IMR-90 (cell line): ENCODE results near the gene ABHD10. TPM values are rescaled to one million over a fixed set of nuclear protein-coding genes. Genes with fewer than 3 reads are reported as not detected.

Source experiments
- ATAC-seq: fragments of 200-7000 bp; cut with Tn5 transposase; 2 replicates; pipeline ENCODE4 v1.9.1; 2020; ENCODE audit warnings: low read depth, mild to moderate bottlenecking, moderate library complexity
- BruUV-seq: library from RNA; stranded (reverse); fragments of 400-500 nt; replicated peaks from 2 replicates; lab custom pipeline; 2021; lab: Mats Ljungman, UMichigan
- CTCF ChIA-PET: fragments of 300-600 bp; formaldehyde crosslinking; extraction: SDS; loops from one replicate; lab custom pipeline; 2021; ENCODE audit warnings: antibody characterized with exemption; lab: Yijun Ruan, JAX
- POLR2A ChIA-PET: fragments of 300-600 bp; sonication (Branson Sonifier 250); formaldehyde crosslinking; loops from one replicate; lab custom pipeline; 2022; ENCODE audit warnings: antibody characterized with exemption; ENCODE audit not compliant: unreplicated experiment; lab: Charles Lee
- DNase-seq: peaks from one replicate; pipeline ENCODE4 v3.0.0; 2013
- H2AFZ ChIP-seq: replicated peaks from 2 replicates; pipeline ENCODE3; 2013; ENCODE audit warnings: low read length, mild to moderate bottlenecking; ENCODE audit not compliant: poor library complexity
- H2AK5ac ChIP-seq: 2 replicates; pipeline ENCODE4 v1.6.1; 2013; ENCODE audit warnings: low read depth, low read length, inconsistent platforms
- H2AK9ac ChIP-seq: replicated peaks from 2 replicates; pipeline ENCODE3; 2013; ENCODE audit warnings: mild to moderate bottlenecking, low read depth, low read length, moderate library complexity; ENCODE audit not compliant: poor library complexity
- H2BK120ac ChIP-seq: 2 replicates; pipeline ENCODE4 v1.6.1; 2013; ENCODE audit warnings: low read depth, low read length, inconsistent platforms
- H2BK15ac ChIP-seq: 3 replicates; pipeline ENCODE4 v1.6.1; 2013; ENCODE audit warnings: low read depth, low read length, inconsistent platforms
- H2BK20ac ChIP-seq: 2 replicates; pipeline ENCODE4 v1.6.1; 2013; ENCODE audit warnings: low read depth, mild to moderate bottlenecking, inconsistent platforms, low read length, moderate library complexity
- H2BK5ac ChIP-seq: 2 replicates; pipeline ENCODE4 v1.6.1; 2013; ENCODE audit warnings: mild to moderate bottlenecking, low read depth, low read length, inconsistent platforms; ENCODE audit not compliant: poor library complexity, severe bottlenecking
- H3K14ac ChIP-seq: replicated peaks from 2 replicates; pipeline ENCODE4 v1.6.1; 2013; ENCODE audit warnings: low read depth, low read length, inconsistent platforms
- H3K18ac ChIP-seq: 2 replicates; pipeline ENCODE4 v1.6.1; 2013; ENCODE audit warnings: low read depth, low read length, control low read depth
- H3K23ac ChIP-seq: 2 replicates; pipeline ENCODE4 v1.6.1; 2013; ENCODE audit warnings: low read depth, low read length, inconsistent platforms
- H3K27ac ChIP-seq: 2 replicates; pipeline ENCODE4 v1.5.1; 2013; ENCODE audit warnings: mild to moderate bottlenecking, control low read depth, low read length; ENCODE audit not compliant: insufficient read depth
- H3K27me3 ChIP-seq: 2 replicates; pipeline ENCODE4 v1.6.1; 2013; ENCODE audit warnings: low read length; ENCODE audit not compliant: control insufficient read depth, insufficient read depth
- H3K36me3 ChIP-seq: 2 replicates; pipeline ENCODE4 v1.6.1; 2013; ENCODE audit warnings: low read length, mixed read lengths; ENCODE audit not compliant: control insufficient read depth, insufficient read depth
- H3K4ac ChIP-seq: 2 replicates; pipeline ENCODE4 v1.6.1; 2013; ENCODE audit warnings: low read depth, low read length, inconsistent platforms
- H3K4me1 ChIP-seq: 2 replicates; pipeline ENCODE4 v1.6.1; 2013; ENCODE audit warnings: low read length, mixed read lengths; ENCODE audit not compliant: control insufficient read depth, insufficient read depth
- H3K4me2 ChIP-seq: 2 replicates; pipeline ENCODE4 v1.6.1; 2013; ENCODE audit warnings: low read depth, mild to moderate bottlenecking, control low read depth, low read length, moderate library complexity
- H3K4me3 ChIP-seq: 2 replicates; pipeline ENCODE4 v1.5.1; 2013; ENCODE audit warnings: low read depth, mild to moderate bottlenecking, control low read depth, low read length, moderate library complexity; ENCODE audit not compliant: insufficient read depth
- H3K56ac ChIP-seq: 2 replicates; pipeline ENCODE4 v1.6.1; 2013; ENCODE audit warnings: low read length, inconsistent platforms; ENCODE audit not compliant: insufficient read depth; ENCODE audit errors: extremely low read depth
- H3K79me1 ChIP-seq, 2 experiments: 2 replicates each; pipeline ENCODE4 v1.6.1; 2013; ENCODE audit warnings: low read length in 2 of 2, inconsistent platforms in 1 of 2, low read depth in 1 of 2
- H3K9ac ChIP-seq: 2 replicates; pipeline ENCODE4 v1.6.1; 2013; ENCODE audit warnings: low read depth, low read length, control low read depth
- H3K9me1 ChIP-seq: 2 replicates; pipeline ENCODE4 v1.6.1; 2013; ENCODE audit warnings: low read length, inconsistent platforms; ENCODE audit not compliant: insufficient read depth
- H3K9me3 ChIP-seq: 2 replicates; pipeline ENCODE4 v1.6.1; 2013; ENCODE audit warnings: low read length; ENCODE audit not compliant: control insufficient read depth, insufficient read depth
- H4K20me1 ChIP-seq: 2 replicates; pipeline ENCODE4 v1.6.1; 2013; ENCODE audit warnings: low read length, inconsistent platforms; ENCODE audit not compliant: insufficient read depth
- H4K5ac ChIP-seq: 2 replicates; pipeline ENCODE4 v1.6.1; 2013; ENCODE audit warnings: mild to moderate bottlenecking, low read depth, low read length, control low read depth
- H4K8ac ChIP-seq, 2 experiments: 2 replicates each; pipeline ENCODE4 v1.6.1; 2013; ENCODE audit warnings: low read depth in 2 of 2, low read length in 2 of 2, control low read depth in 1 of 2, inconsistent platforms in 1 of 2
- H4K91ac ChIP-seq: 2 replicates; pipeline ENCODE4 v1.6.1; 2013; ENCODE audit warnings: low read depth, low read length, inconsistent platforms; ENCODE audit not compliant: insufficient read depth
- BHLHE40 ChIP-seq: fragments of 150-350 bp; IDR thresholded peaks from 2 replicates; pipeline ENCODE4 v1.6.1; 2016; ENCODE audit warnings: mild to moderate bottlenecking, low read depth, low read length
- CEBPB ChIP-seq: IDR thresholded peaks from 2 replicates; pipeline ENCODE4 v1.6.1; 2012; ENCODE audit warnings: low read depth, low read length, improper control_type of control experiment
- CHD1 ChIP-seq: IDR thresholded peaks from 2 replicates; pipeline ENCODE4 v1.6.1; 2012; ENCODE audit warnings: low read depth, low read length, improper control_type of control experiment
- FOS ChIP-seq: fragments of 150-350 bp; IDR thresholded peaks from 2 replicates; pipeline ENCODE4 v1.6.1; 2016; ENCODE audit warnings: low read depth, low read length
- MAFK ChIP-seq: IDR thresholded peaks from 2 replicates; pipeline ENCODE4 v1.6.1; 2012; ENCODE audit warnings: low read depth, low read length, improper control_type of control experiment
- NFE2L2 ChIP-seq: fragments of 150-350 bp; IDR thresholded peaks from 2 replicates; pipeline ENCODE4 v1.6.1; 2016; ENCODE audit warnings: low read depth, mild to moderate bottlenecking, low read length
- RAD21 ChIP-seq: IDR thresholded peaks from 2 replicates; pipeline ENCODE4 v1.6.1; 2012; ENCODE audit warnings: low read length, improper control_type of control experiment
- RCOR1 ChIP-seq: IDR thresholded peaks from 2 replicates; pipeline ENCODE4 v1.6.1; 2012; ENCODE audit warnings: mild to moderate bottlenecking, low read length, improper control_type of control experiment; ENCODE audit not compliant: insufficient replicate concordance
- RFX5 ChIP-seq: IDR thresholded peaks from 2 replicates; pipeline ENCODE4 v1.8.0; 2012; ENCODE audit warnings: low read depth, mild to moderate bottlenecking, low read length, moderate library complexity
- WGBS, 2 experiments: methylation state at CpG; one replicate each; pipeline versions ENCODE4 v1.1.5 to v1.1.7; 2013; ENCODE audit warnings: missing lambda C conversion rate in 2 of 2; ENCODE audit not compliant: insufficient read length in 1 of 2; ENCODE audit errors: extremely low coverage in 2 of 2; 5-methylcytosine and 5-hydroxymethylcytosine counted together
- dilution Hi-C: fragments of 300-500 bp; cut with HindIII; formaldehyde crosslinking; loops from one replicate; pipeline ENCODE4 v1.14.3; 2018; ENCODE audit warnings: low sequenced_read_pairs; ENCODE audit not compliant: unreplicated experiment
- in situ Hi-C: fragments of 300-500 bp; cut with MboI; formaldehyde crosslinking; loops from 3 replicates; pipeline ENCODE4 v1.14.3; 2019; ENCODE audit warnings: low sequenced_read_pairs, inconsistent platforms, mixed read lengths
- intact Hi-C: fragments of 100-400 bp; cut with micrococcal nuclease; formaldehyde crosslinking; loops from 2 replicates; pipeline ENCODE4 v1.10.0; 2022
- polyA plus RNA-seq, 3 experiments: library from polyadenylated mRNA; depleted of rRNA; stranded (reverse); fragments of >200 nt; gene quantifications; 2 replicates each; pipeline ENCODE4 v1.2.3, GENCODE V29; 2012; ENCODE audit warnings: low replicate concordance in 1 of 3
- total RNA-seq: library from RNA; depleted of rRNA; stranded (reverse); fragments of >200 nt; gene quantifications from 2 replicates; pipeline ENCODE4 v1.2.3, GENCODE V29; 2012

The ABHD10 gene
- total and polyA plus RNA-seq, 2 of the 4 experiments (the other 2 are of a cell fraction): 24.7 to 57.2 TPM

DNA sequence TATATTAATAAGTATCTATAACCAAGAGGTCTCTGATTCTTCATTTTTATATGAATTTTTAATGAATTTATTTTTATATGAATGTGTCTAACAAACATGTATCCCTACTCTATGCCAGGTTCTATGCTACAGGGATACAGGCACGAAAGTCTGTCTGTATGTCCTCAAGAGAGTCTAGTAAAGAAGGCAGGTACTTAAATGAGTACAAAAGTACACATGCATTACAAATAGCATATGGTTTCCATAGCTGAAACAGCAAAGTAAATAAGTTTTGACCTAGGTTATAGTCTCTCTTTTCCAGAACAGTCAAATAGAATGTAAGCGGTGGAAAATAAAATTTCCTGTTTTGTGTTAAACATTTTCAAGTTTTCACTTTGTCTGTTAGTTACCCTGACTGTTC is 13.3 kb upstream of the ABHD10 start:
- Histone ChIP-seq H2AK5ac (no peak overlapping the region), H3K4me1 (peaks cover 1% of the 10 kb centered on the region; the same call in 1 of the 2 replicates), H2AFZ (no peak overlapping the region), H3K9ac (no peak overlapping the region), H3K9me1 (peaks cover 2% of the 10 kb centered on the region; the same call in 1 of the 2 replicates), H3K79me1 (no peaks in the 10 kb centered on the region), H2BK15ac (no peak overlapping the region), H3K36me3 (peaks cover 1% of the 10 kb centered on the region), H3K4me2 (no peak overlapping the region), H3K4me3 (no peak overlapping the region), H2BK20ac (no peak overlapping the region), H3K27ac (no peak overlapping the region), H2BK120ac (no peak overlapping the region), H2AK9ac (no peak overlapping the region), H3K23ac (no peak overlapping the region), H3K14ac (no peak overlapping the region), H4K5ac (no peak overlapping the region), H3K27me3 (no peaks in the 10 kb centered on the region), H3K9me3 (no peaks in the 10 kb centered on the region), H3K4ac (no peak overlapping the region), H2BK5ac (no peak overlapping the region), H4K20me1 (no peaks in the 10 kb centered on the region), H3K56ac (no peak overlapping the region), H3K18ac (no peak overlapping the region), H4K8ac (no peak overlapping the region), H4K91ac (no peak overlapping the region)
- intact Hi-C loops: loop anchor here (5.0 to 10.0 kb wide), 2 partner anchors 298 to 391 kb away; no protein-coding TSS in a partner anchor
- in situ Hi-C loops: loop anchor here (25.0 kb wide), 1 partner anchor 378 kb away; the partner anchor contains the start of gene ZBED2
- no peak for ATAC-seq
- ChIA-PET CTCF (interaction anchor here (0.6 to 1.3 kb wide), 4 partner anchors 12 to 295 kb away, joined by 3 to 4 read pairs (median 3); no protein-coding TSS in a partner anchor), POLR2A (no interaction called here)
- no CpG with 5 or more reads among the region's 2 CpGs for WGBS, 2 experiments
- BruUV-seq: no TSS peak
- dilution Hi-C loops: loop anchor here (25.0 kb wide), 1 partner anchor 253 kb away; no protein-coding TSS in a partner anchor
- TF ChIP-seq NFE2L2 (no peak), CEBPB (no peak), BHLHE40 (no peak), FOS (no peak), CHD1 (no peak), RAD21 (no peak), RCOR1 (no peak), RFX5 (no peak), MAFK (no peak)
- DNase-seq: no peak
